Activated gamma-delta T cell (primary cell): Measurements from ENCODE around the gene CENPL.

Experiments
- DNase-seq: peaks from one replicate; lab custom pipeline; 2025; lab: John Stamatoyannopoulos, UW

Gene CENPL

GRCh38 chr1:173758110-173758509 is 66.6 kb downstream of the CENPL start:
- DNase-seq, result no peak

- no peak for DNase-seq
Measured at GRCh38 chr1:173757666-173758065, 67.0 kb downstream of the CENPL start.

- no peak for DNase-seq
Measured at GRCh38 chr1:173753830-173754229, 70.9 kb downstream of the CENPL start.
